ENCODE data around the gene SLAMF9.
A peak's percentile ranks its signal among the peaks of the same experiment; 100 is the strongest.

SLAMF9 gene

DNA sequence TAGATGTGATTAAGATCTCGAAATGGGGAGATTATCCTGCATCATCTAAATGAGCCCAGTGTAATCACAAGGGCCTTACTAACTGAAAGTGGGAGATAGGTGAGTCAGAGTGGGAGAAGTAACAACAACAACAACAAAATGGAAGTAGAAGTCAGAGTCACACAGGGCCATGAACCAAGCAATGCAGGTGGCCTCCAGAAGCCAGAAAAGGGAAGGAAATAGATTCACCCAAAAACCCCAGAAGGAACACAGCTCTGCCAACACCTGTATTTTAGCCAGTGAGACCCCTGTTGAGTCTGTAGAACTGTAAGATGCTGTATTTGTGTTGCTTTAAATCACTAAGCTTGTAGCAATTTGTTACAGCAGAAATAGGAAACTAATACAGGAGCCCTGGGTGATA is 32.8 kb downstream of the SLAMF9 start:
- DNase-seq (ENCODE audit: insufficient read length, low spot score), result no peak
- FAIRE-seq, result no peak
- no peak for TF ChIP-seq POLR2A (IDR thresholded peaks at IDR 0.05; ENCODE audit: low read depth, low read length)

GRCh38 chr1:159920651-159921050 is 33.4 kb downstream of the SLAMF9 start:
- FAIRE-seq (no peak), DNase-seq (ENCODE audit: insufficient read length, low spot score) (no peak)
- no peak for TF ChIP-seq POLR2A (IDR thresholded peaks at IDR 0.05; ENCODE audit: low read depth, low read length)

- FAIRE-seq, result no peak
- no peak for TF ChIP-seq POLR2A (IDR thresholded peaks at IDR 0.05; ENCODE audit: low read depth, low read length)
- DNase-seq (ENCODE audit: insufficient read length, low spot score), result no peak
These were observed 33.8 kb downstream of the SLAMF9 start for GRCh38 chr1:159920202-159920601.

DNA sequence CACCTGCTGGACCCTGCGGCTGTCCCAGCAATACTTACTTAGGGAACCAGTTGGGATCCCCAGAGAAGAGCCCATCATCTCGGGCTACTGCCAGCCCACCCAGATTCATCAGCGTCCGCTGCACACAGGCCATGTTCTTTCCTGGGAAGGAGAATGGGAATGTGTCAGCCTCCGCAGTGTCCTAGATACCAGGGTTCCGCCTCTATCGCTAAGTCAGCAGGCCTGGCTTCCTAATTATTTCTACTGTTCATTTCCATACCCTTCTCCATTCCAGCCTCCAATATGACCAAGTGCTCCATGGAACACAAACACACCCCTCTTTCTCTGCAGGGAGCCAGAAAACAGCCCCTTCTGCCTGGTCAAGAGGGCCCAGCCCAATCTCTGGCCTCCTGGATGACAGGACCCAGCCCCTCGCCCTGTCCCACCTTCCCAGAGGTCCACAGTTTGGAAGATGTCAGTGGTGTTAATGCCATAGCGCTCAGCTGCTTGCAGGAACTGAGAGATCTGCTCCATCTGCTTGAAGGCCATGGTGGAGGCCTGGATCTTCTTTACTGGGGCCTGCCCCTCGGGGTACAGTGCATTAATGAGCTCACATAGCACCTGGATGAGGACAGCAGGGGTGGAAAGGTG is 34.7 kb downstream of the SLAMF9 start:
- DNase-seq (ENCODE audit: insufficient read length, low spot score) (no peak), FAIRE-seq (no peak)
- TF ChIP-seq POLR2A (IDR thresholded peaks at IDR 0.05; ENCODE audit: low read depth, low read length), result no peak

- no peak for TF ChIP-seq POLR2A (IDR thresholded peaks at IDR 0.05; ENCODE audit: low read depth, low read length)
- FAIRE-seq, result no peak
- DNase-seq (ENCODE audit: insufficient read length, low spot score), result no peak
These were observed 35.5 kb downstream of the SLAMF9 start for GRCh38 chr1:159918352-159919200.

DNA sequence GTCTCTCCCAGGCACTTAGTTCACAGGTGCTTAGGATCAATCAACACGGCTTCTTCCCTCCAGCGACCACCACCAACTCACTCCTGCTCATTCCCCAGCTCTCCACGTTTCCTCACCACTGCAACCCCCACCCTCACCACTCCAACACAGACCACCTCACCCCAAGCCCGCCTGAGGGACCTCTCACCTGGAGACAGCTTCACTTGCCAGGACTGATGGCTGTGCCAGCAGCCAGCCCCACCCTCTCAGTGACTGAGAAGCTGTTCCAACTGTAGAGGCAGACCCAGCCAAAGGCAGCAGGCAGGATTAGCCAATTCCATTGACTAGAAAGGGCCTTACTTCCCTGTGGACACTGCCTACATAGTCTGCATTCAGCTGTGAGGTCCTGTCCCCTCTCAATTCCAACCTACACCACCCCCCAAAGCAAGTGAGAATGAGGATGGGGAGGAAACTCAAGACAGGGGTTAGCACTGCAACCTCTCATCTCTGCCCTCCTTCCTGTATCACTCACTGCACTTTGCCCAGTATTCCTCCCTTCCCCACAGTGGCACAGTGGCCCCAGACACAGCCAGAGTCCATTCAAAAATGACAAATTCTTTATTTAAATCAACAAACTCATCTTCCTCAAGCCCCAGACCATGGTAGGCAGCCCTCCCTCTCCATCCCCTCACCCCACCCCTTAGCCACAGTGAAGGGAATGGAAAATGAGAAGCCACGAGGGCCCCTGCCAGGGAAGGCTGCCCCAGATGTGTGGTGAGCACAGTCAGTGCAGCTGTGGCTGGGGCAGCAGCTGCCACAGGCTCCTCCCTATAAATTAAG is 36.3 kb downstream of the SLAMF9 start:
- no peak for DNase-seq (ENCODE audit: insufficient read length, low spot score)
- TF ChIP-seq POLR2A (IDR thresholded peaks at IDR 0.05; ENCODE audit: low read depth, low read length), result no peak
- no peak for FAIRE-seq

DNA sequence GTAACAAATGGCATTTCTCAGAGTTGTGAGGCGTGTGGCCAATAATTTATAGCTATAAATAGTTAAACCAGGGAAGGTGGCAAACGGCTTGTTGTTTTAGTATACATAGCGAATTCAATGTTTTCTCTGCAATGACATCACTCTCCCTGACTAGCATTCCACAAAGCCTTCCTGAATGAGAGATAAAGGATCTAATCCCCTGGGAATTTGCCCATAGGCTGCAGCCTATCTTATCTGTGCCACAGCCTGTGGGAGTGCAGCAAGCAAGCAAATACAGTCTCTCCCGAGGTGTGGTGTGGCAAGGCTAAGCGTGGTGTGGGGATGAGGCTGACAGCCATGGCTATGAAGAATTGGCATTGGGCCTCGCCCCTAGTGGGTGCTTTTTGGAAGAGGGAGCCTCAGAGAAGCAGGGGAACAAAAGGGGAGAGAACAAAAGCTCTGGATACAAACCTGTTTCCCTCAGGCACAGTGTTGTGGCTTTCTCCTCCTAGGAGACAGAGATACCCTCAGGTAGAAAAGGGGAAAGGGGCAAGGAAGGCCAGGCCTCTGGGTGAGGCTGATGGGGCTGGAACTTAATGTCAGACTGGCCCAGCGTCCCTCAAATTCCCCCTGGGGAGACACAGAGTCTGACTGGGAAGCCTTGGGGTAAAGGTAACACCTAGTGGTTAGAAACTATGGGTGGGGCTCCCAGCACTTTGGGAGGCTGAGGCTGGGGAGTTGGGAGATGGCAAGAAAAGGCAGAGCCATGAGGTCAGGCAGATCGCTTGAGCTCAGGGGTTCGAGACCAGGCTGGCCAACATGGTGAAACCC is 37.6 kb downstream of the SLAMF9 start:
- FAIRE-seq (no peak), DNase-seq (ENCODE audit: insufficient read length, low spot score) (peak; percentile 87)
- 0 out of 2 replicates have a peak, but pooled peaks have one; percentile 25 for TF ChIP-seq POLR2A (IDR thresholded peaks at IDR 0.05; ENCODE audit: low read depth, low read length)

DNA sequence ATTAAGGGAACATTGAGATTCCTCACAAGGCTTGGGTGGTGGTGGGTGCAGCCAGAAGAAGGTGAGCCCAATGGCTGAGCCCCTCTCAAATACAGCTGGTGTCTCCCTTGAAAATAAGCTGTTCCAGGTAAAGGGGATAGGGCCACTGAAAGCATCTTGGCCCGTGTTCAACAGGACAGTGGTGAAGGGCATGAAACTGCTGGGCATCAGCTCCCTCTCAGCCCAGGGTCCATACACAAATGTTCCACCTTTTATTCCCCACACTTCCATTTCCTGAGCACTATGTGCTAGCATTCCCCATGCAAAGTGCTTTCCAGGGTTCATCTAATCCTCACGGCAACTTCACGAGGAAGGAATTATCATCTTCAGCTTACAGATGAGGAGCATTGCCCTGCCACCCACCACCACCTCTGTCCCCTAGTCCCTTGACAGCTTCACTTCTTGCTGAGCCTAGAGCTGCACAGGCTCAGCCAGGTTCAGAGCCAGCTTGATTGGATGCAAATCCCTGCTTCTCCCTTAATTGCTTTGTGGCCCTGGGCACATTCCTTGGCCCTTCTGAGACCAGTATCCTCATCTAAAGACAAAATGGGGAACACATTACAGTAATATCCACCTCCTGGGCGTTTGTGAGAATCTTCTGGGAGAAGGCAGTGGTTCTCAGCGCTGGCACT is 38.3 kb downstream of the SLAMF9 start:
- TF ChIP-seq POLR2A (IDR thresholded peaks at IDR 0.05; ENCODE audit: low read depth, low read length), result no peak
- FAIRE-seq, result no peak
- DNase-seq (ENCODE audit: insufficient read length, low spot score), result no peak

GRCh38 chr1:159914252-159915018 is 39.6 kb downstream of the SLAMF9 start:
- FAIRE-seq, result no peak
- DNase-seq (ENCODE audit: insufficient read length, low spot score), result no peak
- TF ChIP-seq POLR2A (IDR thresholded peaks at IDR 0.05; ENCODE audit: low read depth, low read length), result no peak

DNA sequence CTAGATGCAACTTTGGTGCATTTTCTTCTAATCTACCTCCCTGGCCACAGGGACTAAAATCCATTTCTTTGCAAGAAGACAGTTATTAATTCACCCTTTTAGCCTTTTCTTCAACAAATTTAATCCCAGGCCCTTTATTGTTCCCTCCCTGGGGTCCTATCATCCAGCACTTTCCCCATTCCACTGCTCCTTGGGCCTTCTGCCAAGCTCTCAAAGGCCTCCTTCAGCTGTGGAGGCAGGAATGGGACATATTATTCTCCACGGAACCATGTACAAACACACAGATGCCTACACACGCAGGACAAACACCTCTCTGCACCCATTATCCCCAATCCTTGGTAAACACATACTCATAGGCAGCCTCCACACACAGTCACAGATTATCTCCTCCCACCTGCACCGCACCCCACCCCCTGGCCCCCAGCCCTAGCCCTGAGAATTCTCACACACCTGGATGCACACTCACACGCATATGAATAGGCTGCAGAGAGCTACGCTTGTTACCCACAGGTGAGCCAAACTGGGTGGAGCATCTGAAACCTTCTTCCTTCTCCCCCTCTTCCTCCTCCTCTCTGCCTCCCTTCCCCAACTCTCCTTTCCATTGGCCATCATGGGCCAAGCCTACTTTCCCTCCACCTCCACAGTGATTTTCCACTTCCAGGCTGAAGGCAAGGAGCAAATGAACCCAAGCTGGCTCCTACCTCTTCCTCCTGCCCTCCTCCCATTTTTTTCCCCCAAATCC is 40.4 kb downstream of the SLAMF9 start:
- TF ChIP-seq POLR2A (IDR thresholded peaks at IDR 0.05; ENCODE audit: low read depth, low read length), result no peak
- no peak for FAIRE-seq
- no peak for DNase-seq (ENCODE audit: insufficient read length, low spot score)

DNA sequence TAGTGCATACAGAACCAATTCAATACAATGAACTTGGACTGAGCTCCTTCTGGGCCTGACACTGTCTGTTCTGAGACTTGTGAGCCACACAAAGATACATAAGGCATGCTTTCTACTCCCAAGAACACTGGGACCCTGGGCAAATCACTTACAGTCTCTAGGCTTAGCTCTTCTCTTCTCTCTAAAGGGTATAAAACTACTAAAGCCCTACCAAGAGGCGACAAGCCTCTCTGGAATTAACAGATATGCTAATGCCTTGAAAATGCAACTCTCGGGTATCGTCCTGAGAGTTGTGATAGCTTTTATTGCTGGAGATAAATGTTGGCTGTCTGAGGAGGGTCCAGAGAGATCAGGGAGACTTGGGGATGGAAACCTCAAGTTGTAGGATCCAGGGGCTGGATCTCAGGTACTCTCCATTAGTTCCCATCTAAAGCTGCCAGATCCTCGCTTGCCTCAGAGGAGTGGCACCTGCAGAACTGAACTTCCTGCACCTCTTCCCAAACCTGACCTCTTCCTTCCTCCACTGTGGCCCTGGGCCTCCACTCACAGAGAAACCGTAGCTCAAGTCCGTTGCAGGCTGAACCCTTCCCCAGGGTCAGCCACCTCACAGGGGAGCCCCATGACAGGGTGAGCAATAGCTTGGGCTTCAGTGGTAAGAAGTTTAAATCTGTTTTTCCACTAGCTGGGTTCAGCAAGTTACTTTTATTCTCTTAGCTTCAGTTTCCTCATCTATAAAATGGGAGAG is 42.5 kb downstream of the SLAMF9 start:
- DNase-seq (ENCODE audit: insufficient read length, low spot score), result no peak
- TF ChIP-seq POLR2A (IDR thresholded peaks at IDR 0.05; ENCODE audit: low read depth, low read length), result no peak
- FAIRE-seq, result no peak
